Epidermal melanocyte (primary cell): ENCODE data around the gene MTUS2.

ENCODE experiments used
- DNase-seq: peaks from one replicate; pipeline ENCODE4 v3.0.0; 2011; ENCODE audit warnings: low spot score; ENCODE audit not compliant: insufficient read length

MTUS2 gene

DNA sequence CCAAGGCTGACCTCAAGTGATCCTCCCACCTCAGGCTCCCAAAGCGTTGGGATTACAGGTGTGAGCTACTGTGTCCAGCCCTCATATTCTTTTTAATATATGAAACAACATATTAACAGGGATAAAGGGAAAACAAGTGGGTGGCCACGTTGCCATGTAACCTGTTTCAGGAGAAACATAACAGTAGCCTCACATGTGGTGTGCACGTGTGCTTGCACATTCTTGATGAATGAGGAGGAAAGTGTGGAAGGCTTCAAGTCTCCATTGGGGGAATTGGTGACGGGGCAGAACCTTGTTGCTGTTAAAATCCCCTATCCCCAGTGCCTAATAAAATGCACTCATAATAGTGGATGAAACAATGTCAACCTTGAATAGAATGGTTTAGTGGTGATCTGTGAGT, 202.3 kb downstream of the MTUS2 start:
- DNase-seq, result no peak

DNA sequence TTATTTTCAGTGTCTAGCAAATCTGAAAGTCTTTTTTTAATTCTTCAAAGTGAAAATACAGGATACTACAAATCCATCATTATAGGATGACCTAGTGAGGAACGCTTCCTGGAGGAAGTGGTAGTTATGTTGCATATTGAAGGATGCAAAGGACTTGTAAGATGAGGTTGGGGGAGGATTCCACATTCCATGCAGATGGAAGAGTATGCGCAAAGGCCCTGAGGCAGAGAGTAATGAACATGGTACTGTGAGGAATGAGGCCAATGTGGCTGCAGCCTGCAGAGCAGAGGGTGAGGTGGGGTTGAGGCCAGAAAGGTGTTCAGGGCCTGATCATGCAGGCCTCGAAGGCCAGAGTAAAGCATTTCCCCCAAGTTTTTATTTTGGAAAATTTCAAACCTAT, 202.8 kb downstream of the MTUS2 start:
- no peak for DNase-seq

DNA sequence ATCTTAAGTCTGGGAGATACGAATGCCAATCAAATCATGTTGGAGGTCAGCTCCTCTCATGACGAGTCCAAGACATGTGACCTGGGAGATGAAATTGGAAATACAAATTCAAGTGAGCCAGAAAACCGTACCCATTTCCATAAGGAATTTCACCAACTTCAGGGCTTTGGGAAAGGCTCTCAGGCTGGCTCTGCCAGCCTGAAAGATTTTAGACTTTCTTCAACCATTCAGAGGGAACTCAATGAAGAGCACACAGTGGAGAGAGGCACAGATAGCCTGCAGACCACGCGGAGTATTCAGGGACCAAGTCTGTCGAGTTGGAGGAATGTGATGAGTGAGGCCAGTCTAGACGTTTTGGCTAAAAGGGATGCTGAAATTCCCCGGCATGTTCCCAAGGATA, 204.6 kb downstream of the MTUS2 start:
- no peak for DNase-seq

DNA sequence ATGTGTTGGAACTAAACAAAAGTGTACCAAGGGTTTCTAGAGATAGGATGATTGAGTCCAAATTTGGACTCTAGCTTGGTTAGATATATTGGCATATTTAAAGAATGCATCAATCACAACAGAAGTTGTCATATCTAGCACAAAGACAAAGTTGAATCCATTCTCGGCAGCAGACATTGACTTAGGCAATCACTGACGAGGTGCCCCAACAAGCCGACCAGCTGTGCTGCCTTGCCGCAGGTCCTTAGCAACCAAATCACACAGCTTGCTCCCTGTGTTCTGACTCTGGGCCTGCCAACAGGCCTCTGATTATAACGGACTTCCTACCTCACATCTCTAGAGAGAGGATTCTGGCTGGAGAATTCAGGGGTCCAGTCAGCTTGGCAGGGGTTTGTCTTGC, 208.7 kb downstream of the MTUS2 start:
- DNase-seq, result no peak

DNA sequence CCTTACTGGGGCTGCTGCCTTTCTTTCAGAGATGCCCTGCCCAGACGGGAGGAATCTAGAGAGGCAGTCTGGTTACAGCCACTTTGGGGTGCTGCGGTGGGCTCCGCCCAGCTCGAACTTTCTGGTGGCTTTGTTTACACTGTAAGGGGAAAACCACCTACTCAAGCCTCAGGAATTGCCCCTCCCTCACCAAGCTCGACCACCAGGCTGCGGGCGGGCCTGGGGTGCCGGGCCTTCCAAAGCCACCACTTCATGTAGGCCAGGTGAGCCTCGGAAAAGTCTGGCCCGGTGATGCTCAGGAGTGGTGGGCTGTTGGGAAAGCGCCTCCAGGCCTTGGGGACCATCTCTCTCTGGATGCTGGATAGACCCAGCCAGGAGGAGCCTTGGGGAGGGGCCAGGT, 218.6 kb downstream of the MTUS2 start:
- no peak for DNase-seq

DNA sequence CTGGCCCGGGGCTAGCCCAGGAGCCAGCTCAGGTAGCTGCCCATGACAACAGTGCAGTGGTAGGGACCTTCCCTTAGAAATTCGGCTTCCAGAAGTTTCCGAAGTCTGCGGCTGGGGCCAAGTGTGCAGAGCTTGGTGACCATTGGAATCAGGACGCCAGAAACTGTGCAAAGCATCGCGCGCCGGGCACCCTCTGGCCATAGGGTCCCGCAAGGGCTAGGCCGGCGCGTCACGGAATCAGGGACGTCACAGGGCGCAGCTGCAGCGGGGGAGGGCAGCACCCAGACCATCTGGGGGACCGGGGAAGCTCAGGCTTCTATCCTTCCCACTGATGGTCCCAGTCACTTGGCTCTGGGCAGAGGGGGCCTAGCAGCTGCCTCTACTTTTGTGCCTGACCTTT, 219.1 kb downstream of the MTUS2 start:
- DNase-seq, result no peak

DNA sequence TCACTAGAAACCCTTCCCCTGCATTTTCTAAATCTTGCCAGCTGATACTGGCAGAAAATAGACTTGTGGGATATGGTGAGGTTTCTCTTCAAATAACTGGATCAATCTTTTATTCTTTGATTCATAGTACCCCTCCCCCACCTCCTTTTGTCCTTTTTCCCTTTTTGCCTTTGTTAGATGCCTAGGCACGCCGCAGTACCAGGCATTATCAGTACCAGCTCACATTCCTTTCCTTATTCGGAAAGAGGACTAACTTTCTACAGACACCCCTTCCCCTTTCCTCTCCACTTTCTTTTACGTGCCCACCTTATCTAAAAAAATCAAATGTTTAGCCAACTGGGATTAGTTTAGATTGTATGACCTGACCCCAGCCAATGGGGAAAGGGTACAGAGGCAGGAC, 226.4 kb downstream of the MTUS2 start:
- DNase-seq, result no peak

DNA sequence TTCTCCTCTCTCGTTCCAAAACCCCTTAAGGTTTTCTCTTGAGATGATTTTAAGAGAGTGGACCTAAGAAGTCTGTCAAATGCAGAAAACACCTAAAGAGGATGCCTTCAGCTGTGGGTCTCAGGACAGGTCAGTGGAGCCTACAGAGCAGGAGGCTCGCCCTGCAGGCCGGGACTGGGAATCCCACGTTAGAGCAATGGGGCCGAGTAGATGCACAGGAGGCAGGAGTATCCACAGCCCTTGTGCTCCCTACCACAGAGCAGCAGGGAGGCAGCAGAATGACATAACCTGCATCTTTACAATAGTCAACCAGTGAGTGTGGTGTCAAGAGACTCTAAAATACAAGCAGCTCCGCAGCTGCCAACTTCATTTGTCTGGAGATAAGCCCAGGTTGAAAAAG, 229.4 kb downstream of the MTUS2 start:
- DNase-seq, result no peak

DNA sequence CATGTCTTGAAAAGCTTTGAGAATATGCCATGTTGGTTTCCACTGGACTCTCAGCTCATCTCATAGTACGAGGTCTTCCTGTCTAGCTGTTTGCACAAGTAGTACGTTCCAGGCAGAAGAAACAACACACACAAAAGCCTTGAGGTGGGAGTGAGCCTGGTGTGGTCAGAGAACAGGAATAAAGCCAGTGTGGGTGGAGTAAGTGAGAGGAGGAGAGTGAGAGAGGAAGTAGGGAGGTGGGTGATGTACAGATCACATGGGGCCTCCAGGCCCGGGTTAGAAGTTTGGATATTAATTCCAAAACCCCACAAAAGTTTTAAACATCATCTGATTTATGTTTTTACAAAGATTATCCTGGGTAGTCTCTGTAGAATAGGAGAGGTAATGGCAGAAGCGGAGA, 230.6 kb downstream of the MTUS2 start:
- no peak for DNase-seq

DNA sequence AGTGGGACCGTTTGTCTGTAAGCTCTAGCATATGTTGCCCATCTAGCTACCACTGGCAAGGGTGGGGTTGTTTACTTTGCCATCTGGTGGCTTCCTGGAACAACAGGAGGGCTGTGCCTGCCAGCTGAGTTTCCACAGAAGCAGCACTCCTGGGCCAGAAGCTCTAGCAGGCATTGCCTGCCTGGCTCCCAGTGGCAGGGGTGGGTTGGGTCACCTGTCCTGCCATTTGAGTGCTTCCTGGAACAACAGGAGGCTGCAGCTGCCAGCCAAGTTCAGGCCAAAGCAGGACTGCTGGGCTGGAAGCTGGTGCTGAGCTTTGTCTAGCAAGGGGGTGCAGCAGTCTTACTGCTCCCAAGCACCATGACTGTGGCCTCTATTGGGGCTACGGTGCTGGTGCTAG, 239.7 kb downstream of the MTUS2 start:
- no peak for DNase-seq

DNA sequence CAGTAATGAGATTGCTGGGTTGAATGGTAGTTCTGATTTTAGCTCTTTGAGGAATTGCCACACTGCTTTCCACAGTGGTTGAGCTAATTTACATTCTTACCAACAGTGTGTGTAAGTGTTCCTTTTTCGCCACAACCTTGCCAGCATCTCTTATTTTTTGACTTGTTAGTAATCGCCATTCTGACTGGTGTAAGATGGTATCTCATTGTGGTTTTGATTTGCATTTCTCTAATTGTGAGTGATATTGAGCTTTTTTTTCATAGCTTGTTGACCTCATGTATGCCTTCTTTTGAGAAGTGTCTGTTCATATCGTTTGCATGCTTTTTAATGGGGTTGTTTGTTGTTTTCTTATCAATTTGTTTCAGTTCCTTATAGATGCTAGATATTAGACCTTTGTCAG, 245.0 kb downstream of the MTUS2 start:
- DNase-seq, result no peak

DNA sequence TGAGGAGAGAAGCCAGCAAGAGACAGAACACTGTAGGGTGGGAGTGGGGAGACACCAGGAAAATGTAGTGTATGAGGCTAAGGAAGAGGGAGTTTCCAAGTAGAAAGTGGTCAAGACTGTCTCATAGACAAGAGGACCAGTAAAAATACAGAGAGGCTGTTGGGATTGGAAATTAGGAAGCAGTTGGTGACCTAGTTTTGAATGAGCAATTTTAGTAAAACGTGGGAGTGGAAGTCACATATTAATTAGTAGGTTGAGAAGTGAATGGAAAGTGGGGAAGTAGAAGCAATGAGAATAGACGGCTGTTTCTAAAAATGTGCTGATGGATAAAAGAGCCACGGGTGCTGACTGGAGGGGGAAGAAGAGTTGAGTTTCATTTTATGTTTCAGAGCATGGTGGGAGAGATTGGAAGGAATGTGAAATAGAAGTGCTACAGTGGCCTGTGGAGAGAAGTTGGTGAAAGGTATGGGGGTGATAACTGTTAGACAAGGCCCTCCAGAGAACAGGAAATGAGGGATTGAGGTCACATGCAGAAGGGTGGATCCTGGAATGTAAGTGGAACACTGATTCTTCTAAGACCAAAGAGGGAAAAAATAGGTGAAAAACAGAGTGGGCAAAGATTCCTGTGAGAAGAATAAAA, 247.3 kb downstream of the MTUS2 start:
- no peak for DNase-seq

DNA sequence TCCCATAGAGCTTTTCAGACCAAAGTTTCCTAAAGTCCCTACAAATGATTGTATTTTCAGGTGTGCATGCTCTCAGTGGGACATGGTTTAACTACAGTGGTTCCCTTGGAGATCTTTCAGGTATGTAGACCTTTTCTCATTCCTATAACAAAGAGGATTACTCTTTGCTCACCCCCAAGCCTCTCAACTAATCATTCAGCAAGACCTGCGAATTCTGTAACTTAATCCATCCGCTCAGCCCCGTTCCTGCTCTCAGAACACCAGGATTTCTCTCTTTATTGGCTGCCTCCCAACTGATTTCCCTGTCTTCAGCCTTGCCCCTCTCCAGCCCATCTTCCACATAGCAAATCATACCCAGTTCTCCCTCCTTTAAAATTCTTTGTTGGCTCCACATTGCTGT, 253.6 kb downstream of the MTUS2 start:
- no peak for DNase-seq

DNA sequence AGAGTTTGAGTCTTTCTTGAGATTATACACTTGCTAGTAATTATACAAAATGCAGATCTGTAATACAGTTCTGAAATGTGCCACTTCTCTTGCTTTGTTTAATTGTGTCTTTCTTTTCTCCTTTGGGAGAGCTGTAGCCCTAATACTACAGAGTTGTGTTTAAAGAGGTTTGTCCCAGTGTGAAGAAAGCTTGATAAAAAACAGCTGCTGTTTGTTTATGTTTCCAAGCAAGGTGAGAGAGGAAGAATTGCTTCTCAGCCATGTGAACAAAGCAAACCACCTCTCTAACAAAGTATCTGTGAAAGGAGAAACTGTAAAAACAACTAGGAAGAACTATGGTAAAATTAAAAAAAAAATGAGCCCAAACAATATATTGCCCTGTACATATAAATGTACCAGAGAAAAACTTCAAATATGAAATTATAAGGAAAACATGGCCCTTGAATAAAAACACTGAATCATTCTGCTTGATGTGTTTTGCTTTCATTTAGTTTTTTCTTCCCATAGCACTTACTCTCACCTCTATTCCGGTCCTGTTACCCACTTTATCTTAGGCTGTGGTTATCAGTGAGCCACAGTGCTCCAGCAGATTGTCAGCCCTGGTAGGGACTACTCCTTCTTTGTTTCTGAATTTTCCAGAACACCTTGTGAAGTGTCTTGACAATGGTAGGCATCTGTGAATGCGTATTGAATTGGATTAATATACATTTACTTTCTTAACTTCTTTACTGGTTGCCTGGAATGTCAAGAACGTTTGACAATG, 257.1 kb downstream of the MTUS2 start:
- no peak for DNase-seq

DNA sequence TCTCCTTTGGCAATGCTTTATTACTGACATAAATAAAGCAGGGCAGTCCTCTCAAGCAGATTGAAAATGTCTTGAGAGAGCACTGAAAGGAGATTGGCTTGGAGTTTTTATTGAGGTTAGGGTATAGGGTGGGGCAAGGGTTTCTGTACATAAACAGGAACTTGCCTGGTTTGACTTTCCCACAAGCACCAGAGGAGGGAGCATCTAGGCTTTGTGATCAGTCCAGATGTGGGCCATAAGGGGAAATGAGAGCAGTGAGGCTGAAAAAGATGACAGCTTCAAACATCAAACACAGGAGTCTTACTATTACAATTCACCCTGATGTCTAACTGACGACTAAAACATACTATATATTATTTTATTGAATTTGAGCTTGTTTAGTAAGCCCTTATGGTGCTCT, 260.9 kb downstream of the MTUS2 start:
- no peak for DNase-seq

DNA sequence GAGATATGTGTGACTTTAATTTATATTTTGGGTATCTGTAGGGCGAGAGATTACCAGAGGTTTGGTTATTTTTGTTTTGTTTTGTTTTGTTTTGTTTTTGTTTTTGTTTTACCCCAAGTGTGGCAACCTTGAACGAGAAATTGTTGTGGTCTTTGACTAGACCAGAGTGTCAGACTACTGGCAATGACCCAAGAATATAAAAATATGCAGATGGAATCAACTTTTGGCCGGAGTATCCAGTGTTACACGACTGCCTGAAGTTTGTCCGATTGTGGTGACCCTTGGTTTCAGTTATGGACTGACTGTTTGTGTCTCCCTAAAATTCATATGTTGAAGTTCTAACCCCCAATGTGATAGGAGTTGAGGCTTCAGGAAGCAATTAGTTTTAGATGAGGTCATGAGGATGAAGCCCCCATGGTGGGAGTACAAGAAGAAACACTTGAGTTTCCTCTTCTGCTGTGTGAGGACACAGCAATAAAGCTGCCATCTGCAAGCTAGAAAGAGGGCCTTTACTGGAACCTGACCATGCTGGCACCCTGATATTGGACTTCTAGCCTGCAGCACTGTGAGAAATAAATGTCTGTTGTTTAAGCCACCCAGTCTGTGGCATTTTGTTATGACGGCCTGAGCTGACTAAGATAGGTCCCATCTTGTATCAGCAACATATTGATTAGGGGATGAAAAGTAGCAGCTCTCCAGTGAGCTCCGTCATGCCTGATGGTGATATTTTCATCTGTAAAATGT, 261.7 kb downstream of the MTUS2 start:
- DNase-seq, result no peak

DNA sequence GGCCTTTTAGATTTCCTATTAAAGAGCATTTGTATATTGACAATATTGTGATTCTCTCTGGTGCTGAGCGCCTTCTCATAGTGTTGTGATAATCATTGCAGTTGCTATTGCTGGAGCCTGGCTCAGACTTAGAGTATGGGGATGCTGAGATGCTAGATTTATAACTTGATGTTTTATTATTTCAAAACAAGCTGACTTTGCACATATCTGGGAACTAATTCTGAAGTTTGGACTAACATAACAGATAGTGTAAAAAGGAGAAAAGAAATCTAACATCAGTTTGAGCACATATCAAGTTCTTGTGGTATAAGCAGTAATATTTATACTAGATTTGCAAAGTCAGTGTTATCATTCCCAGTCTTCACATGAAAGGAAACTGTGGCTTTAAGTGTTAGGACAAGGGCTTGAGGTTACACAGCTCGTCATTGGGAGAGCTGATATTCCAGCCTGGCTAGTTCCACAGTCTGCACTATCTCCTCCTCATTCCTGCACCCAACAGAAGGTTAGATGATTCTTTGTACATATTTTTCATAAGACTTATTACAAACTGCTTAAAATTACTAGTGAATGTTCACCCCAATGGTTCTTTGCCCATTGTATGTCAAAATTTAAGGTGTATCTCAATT, 279.8 kb downstream of the MTUS2 start:
- DNase-seq, result no peak

DNA sequence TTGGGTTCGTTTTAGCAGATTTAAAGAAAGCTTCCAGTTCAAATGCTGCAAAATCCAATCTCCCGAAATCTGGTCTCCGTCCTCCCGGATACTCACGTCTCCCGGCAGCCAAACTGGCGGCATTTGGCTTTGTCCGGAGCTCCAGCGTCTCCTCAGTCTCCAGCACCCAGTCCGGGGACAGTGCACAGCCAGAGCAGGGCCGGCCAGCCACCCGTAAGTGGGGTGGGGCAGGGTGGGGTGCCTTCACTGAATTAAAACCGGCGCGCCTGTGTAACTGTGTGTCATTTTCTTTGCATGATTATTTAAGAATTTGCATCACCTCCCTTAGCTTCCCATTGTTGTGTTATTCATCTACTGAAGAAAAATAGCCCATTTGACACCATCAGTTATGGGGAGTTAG, 280.6 kb downstream of the MTUS2 start:
- no peak for DNase-seq

DNA sequence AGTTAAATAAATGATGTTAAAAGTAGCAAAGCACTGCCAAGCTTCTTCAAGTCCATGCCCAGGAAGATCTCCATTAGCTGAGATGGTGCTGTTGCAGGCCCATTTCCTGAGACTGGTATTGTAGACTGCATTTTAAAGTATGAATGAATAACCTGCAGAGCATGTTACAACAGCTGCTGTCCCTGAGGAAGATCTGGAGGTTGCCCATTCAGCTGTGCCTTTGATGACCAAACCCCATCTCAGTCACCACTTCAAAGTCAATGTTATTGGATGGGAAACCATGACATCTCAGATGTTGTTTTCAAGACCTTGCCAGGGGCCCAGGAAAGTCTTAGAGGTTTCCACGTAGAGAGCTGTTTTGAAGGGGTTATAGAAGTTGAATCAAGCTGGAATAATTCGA, 281.3 kb downstream of the MTUS2 start:
- no peak for DNase-seq

DNA sequence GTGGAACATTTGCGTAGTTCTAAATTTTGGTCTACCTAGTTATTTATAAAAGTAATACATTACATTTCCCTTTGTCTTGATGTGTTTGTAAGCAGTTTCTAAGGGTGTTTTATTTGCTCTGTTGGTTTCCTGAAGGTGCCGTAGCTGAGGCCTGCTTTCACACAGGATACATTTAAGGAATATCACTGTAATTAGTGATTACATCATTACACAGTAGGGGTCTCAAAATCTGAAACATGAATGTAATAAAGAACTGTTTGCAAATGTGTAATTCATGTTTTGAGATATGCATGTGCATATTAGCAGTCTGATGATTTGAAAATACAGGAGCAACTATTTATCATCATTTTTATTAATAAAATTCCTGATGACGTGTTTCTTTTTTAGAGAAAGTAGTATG, 281.8 kb downstream of the MTUS2 start:
- DNase-seq, result no peak

DNA sequence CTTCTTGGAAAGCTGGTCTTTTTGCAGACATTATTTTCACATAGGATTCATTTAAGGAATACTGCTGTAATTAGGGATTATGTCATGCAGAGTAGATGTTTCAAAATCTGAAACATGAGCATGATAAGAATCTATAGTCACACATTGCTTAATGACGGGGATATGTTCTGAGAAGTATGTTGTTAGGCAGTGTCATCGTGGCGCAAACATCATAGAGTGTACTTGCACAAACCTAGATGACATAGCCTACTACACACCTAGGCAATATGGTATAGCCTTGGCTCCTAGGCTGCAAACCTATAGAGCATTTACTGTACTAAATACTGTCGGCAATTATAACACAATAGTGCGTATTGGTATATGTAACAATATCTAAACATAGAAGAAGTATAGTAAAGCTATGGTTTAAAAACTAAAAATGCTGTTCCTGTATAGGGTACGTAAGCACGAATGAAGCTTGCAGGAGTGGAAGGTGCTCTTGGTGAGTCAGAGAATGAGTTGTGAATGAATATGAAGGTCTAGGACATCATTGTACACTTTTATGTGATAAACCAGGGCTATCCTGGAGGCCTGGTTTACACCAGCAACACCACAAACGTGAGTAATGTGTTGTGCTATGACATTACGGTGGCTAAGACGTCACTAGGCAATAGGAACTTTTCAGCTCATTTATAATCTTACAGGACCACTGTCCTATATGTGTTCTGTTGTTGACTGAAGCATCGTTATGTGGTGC, 283.1 kb downstream of the MTUS2 start:
- no peak for DNase-seq

DNA sequence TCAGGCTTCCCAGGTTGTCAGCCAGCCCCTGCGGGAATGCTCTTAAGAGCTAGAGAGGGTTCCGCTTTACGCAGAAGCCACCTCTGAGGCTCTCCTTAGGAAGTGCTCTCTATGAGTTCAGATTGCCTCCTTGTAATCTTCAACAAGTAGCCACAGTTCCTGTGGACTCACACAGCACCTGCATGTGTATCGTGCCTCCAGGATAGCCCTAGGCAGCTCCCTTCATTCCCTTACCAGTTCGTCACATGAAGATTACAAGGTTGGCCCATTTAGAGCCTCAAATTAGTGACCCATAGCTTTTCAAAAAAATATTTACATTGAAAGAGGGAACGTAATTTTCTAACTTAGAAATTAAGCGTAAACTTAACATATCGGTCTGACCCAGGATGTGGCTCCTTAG, 284.3 kb downstream of the MTUS2 start:
- no peak for DNase-seq
